Activated CD4-positive, alpha-beta T cell treated with anti-CD3 and anti-CD28 coated beads, Interleukin-2, amount 50 U/mL, for 4 hours (primary cell): Measurements from ENCODE around the gene SPTBN5.

Experiments used
- DNase-seq, 2 experiments: peaks; one replicate each; pipeline ENCODE4 v3.0.0-alpha.2; 2020

Gene SPTBN5

GRCh38 chr15:41840673-41841072 is 53.2 kb downstream of the SPTBN5 start:
- DNase-seq: no peak

DNA sequence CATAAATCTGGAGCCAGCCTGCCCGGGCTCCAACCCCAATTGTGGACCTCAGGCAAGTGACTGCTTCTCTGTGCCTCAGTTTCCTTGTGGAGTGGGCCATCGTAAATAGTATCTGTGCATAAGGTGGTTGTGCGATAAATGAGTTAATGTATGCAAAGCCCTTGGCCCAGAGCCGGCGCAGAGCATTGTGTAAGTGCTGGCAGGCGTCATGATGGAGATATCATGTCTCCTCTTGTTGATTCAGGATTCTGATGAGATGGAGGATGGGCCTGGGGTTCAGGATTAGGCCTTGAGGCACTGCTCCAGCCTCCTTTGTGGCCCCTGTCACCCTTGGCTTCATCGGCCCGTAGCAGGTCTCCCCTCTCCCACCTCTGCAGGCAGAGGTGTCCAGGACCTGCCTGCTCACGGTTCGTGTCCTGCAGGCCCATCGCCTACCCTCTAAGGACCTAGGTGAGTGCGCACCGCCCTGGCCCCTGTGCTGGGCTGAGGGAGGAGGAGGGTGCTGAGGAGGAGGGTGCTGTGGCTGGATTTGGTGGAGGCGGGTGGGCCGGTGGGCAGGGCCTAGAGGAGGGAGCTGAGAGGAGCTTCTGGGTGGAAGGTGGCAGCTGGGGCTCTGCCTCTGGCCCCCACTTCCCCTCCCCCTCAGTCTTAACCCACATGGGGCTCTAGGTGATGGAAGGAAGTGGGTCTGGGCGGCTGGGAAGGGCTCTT is 53.9 kb downstream of the SPTBN5 start:
- DNase-seq: no peak

DNA sequence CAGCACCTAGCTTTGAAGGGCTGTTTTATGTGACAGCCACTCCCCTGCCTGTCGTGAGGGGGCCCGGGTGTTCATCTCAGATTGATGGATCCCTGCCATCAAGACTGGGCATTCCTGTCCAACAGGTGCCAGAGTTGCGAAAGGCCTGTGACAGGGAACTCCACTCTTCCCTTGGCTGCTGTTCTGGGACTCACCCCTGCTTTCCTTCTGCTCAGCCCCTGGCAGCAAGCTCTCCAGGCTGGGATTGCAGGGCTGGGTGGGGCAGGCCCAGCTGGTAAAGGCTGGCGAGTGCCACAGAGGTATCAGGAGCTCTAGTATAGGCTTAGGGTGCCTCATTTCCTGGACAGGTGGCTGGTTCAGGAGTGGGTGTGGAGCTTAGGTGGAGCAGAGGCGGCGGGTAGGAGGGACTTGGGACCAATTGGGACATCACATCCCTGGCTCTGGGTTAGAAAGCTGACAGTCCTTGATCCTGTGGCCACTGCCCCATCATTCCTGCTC is 55.4 kb downstream of the SPTBN5 start, which contains the start of gene PLA2G4B:
Gene PLA2G4B, plus strand, starts transcription at position 448 of the 498 bp plus-strand sequence. CDS start 67 bp downstream, outside the sequence.
- no peak for DNase-seq

DNA sequence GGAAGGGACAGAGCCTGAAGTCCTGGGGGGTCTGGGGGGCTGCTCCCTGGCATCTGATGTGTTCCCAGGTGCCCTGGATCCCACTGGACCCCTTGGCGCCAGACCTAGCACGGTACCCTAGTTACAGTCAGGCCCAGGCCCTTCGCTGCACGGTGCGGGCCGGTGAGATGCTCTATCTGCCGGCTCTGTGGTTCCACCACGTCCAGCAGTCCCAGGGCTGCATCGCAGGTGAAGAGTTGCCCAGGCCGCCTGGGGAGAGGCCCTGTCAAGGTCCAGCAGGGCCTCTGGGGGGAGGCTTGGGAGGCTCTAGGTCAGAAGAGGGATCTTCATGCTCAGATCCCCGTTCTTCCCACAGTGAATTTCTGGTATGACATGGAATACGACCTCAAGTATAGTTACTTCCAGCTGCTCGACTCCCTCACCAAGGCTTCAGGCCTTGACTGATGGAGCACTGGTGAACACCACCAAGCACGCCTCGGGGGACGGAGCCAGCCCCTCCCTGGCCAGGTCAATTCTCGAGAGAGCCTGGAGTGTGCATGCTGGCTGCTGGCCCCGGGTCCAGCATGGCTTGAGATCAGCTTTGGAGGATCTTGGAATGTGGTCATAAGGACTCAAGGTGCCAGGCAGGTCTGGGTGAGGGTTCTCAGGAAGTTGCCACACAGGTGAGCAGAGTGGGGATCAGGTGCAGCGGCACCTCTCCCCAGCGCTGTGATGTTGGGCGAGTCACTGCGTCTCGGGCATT is 57.0 kb downstream of the SPTBN5 start:
- no peak for DNase-seq

DNA sequence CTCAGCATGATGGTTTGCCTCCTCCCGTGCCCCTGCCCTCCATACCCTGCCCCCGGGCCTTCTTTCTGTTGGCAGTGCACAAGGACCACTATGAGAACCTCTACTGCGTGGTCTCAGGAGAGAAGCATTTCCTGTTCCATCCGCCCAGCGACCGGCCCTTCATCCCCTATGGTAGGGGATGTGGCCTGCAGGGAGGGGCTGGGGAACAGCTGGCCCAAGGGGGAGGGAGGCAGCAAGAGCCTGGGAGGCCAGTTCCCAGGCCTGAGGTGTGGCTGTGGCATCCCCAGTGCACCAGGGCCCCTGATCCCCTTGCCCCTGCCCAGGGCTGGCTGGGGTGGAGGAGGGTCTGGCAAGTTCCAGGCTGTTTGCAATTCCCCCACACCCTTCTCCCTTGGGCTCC is 57.8 kb downstream of the SPTBN5 start:
- no peak for DNase-seq

DNA sequence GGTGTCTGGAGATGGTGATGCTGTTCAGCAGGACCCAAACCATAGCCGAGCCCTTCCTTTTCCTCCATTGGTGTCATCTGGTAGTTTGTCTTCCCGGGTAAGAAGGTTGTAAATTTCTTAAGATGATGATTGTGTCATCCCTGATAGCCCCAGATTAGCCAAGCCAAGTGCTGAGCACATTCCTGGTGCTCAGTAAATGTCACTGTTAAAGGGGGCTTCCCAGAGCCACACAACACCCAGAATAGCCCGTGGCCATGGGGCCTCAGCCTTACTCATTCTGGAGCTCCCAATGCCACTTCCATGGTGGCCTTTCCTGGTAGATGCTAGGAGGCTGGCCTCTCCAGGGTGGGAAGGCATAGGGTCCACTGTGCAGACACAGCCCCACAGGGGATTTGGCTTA is 59.8 kb downstream of the SPTBN5 start:
- no peak for DNase-seq

- no peak for DNase-seq
Observed at GRCh38 chr15:41832875-41833274, 61.0 kb downstream of the SPTBN5 start.

DNA sequence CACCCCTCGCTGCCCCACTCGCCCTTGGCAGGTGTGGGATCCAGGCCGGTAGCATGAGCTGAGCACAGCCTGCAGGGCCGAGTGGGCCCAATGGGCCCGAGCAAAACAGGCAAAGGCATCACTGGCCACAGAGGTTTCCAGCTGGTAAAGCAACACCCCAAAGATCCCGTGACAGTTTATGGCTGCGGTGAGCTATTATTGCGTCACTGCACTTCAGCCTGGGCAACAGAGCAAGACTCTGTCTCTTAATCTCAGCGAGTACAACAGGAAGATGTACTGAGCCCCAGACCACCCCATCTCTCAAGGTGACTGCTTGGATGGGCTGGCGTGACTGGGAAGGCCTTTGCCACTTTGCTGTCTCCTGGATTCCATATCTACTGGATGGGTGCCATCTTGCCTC is 61.6 kb downstream of the SPTBN5 start:
- no peak for DNase-seq

DNA sequence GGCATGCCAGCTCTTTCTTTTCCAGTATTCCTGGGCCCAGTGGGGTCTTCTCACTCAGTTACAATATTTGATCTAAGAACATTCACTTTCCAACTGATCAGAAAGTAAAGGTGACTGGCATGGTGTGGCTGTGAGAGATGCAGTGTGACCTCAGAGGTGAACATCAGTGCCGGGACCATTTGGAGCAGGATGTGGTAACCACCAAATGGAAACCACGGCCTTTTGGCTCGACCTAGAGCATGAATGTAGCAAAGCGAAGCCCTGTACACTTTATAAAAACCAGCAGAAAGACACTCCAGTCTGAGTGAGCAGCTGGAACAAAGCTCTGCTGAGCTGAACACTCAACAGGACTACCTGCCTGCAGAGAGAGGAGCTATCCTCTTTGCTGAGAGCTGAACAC is 62.6 kb downstream of the SPTBN5 start:
- DNase-seq: peak; percentile 12 to 18

DNA sequence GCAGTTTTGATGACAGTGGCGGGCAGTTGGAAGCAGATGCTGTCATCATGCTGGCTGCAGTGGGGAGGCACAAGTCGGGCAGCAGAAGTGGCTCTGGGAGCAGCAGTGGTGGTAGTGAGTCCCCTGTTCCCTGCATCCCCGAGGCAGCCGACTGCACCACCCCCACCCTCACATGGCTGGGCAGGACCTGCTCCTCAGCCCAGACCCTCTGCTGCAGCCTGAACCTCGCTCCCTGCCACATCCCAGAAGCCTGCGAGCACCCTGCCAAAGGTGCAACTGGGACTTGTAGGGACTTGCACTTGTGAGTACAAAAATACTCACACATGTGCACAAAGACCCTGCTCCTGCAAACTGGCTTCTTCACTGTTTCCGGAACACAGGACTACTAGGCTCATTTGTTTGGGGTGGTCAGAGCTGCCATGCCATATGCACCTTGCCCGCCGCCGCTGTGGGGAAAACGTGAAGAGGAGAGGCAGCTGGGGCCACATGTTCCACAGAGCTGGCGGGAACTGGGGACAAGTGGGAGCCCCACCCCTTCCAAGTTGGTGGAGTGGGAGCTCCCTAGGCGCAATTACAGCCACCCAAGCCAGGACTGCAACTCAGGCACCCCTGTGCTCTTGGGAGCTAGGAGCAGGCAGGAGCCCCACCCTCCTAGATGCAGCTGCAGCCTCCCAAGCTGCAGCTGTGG is 63.8 kb downstream of the SPTBN5 start:
- DNase-seq: no peak

DNA sequence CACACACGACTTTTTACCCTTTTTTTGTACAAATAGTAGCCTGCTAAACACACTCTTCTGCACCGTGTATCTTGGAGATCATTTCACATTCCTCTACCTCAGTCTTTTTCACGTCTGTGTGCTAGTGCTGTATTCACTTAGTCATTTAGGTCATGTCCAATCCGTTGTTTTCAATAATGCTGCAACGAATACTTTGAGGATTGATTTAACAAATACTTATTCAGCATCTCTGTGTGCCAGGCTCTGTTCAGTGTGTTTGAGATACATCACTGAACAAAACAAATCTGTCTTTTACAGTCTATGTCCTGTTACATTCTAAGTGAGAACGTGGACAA is 65.1 kb downstream of the SPTBN5 start:
- no peak for DNase-seq

DNA sequence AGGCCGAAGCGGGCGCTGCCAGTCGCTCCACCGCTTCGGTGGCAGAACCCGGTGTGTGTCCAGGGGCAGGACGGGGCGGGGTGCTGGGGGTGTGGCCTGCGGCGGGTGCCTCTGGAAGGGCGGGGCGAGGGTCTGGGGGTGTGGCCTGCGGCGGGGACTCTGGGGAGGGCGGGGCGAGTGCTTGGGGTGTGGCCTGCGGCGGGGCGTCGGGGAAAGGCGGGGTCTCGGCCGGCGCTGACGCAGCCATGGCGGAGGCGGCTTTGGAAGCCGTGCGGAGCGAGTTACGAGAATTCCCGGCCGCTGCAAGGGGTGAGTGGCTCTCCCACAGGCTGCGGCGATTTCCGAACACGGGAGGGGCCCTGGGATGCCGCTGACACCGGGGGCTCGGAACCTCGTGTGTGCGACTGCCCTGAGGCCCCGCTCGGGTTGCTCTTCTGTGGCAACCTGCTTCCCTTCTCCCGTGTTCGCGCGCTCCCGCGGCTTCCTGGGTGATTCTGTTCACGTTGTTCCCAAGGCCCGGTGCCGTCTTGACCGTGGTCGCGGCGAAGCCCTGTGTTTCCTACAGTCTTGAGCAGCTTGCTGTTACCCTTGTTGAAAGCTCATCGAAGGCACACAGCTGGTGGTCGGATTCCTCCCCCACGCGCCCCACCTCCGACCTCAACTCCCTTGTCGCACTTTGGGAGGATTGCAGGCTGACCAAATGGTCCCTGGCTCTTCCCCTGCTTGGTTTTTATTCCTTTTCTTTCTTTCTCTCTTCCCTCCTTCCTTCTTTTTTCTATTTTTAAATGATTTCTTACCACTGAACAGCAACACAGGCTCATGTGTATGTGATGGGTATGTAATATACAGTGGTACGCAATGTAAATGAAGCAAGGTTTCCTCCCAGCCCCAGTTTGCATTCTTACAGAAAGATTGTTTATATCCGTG is 65.7 kb downstream of the SPTBN5 start, which contains the start of gene JMJD7:
Gene JMJD7, plus strand, starts transcription at position 213 of the 927 bp plus-strand sequence. Its CDS starts 33 bp downstream, at position 246.
- DNase-seq: peak; percentile 96 to 97

GRCh38 chr15:41827290-41827879 is 66.5 kb downstream of the SPTBN5 start:
- peak; percentile 5 to 13 for DNase-seq

GRCh38 chr15:41825572-41826535 is 68.0 kb downstream of the SPTBN5 start:
- DNase-seq: no peak

DNA sequence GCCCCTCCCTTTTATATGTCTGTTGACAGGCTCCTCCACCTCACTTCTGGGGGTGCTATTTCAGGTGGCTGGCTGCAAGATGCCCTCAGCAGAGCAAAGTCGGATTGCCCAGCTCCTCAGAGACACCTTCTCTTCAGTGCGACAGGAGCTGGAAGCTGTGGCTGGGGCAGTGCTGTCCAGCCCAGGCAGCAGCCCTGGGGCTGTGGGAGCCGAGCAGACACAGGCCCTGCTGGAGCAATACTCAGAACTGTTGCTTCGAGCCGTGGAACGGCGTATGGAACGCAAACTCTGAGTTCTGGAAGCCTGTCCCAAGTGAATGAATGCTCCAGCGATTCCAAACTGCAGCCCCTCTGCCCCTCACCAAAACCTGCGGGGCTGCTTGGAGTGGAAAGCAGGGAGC is 68.7 kb downstream of the SPTBN5 start:
- no peak for DNase-seq

DNA sequence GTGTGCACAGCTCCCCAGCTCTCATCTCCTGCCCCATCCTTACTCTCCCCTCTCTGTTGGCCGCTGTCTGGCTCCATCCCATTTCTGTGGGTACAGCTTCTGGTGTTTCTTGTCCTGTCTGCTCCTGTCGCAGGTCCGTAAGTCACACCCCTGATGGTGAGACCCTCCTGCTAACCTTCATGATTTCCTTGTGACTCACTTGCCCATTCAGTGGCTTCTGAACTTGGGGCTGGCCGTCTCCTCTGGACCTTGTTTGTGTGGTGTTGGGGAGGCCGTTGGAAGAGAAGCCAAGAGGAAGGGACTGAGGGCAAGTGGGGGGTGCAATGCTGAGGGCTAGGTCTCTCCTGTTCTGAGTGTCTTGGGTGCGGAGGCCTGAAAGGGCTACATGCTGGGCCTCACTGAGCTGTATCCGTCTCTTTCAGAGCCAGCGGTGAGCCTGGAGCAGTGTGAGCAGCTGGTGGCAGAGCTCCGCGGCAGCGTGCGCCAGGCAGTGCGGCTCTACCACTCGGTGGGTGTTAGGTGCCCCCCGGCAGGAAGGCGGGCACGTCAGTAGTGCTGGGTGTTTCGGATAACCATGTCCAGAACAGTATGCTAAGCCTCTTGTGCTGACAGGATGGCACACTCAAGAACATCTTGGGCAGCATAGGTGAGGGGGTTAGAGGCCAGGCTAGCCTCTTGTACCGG is 69.6 kb downstream of the SPTBN5 start:
- DNase-seq: no peak

DNA sequence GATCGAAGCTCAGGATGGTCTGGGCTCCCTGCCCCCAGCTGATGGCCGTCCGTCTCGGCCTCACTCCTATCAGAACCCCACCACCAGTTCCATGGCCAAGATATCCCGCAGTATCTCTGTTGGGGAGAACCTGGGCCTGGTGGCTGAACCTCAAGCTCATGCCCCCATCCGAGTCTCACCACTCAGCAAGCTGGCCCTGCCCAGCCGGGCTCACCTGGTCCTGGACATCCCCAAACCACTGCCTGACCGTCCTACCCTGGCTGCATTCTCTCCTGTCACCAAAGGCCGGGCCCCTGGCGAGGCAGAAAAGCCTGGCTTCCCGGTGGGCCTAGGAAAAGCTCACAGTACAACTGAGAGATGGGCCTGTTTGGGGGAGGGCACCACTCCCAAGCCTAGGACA is 70.4 kb downstream of the SPTBN5 start:
- no peak for DNase-seq

DNA sequence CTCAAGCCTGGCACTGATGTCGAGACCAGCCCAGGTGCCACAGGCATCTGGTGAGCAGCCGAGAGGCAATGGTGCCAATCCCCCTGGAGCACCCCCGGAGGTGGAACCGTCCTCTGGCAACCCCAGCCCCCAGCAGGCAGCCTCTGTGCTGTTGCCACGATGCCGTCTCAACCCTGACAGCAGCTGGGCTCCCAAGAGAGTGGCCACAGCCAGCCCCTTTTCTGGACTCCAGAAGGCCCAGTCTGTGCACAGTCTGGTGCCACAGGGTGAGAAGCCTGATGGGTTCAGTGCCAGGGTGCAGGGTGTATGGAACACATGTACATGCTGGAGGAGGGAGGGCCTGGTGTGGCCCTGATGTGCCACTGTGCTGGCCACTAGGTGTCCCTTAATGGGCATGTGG is 70.9 kb downstream of the SPTBN5 start:
- no peak for DNase-seq

DNA sequence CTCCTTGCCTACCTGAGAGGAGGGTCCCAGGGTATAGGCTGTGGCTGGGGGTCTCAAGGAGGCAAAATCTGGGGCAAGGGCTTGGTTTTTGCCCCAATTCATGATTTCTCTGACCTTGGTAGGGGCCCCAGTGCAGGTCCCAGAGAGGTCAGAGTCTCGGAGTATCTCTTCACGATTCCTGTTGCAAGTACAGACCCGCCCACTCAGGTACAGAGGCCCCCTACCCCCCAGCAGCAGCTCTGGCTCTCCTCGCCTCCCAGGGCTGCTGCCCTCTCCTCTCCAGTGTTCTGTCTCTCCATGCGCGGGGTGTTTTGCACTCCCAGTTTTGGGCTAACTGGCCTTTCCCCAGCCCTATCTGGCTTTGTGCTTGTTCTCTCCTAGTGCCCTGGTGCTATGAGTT is 71.4 kb downstream of the SPTBN5 start:
- no peak for DNase-seq

GRCh38 chr15:41821831-41822230 is 72.0 kb downstream of the SPTBN5 start:
- no peak for DNase-seq
